Small intestine (tissue), 7 donors: ENCODE results near the gene CDC42EP3. TPM values are rescaled to one million over a fixed set of nuclear protein-coding genes. Genes with fewer than 3 reads are reported as not detected.
A peak's percentile ranks its signal among the peaks of the same experiment; 100 is the strongest.

Source experiments
- DNase-seq, 2 donors: peaks; one replicate each; pipeline versions ENCODE4 v3.0.0 to v3.0.0-alpha.2; 2013
- FAIRE-seq: peaks from 2 replicates; lab custom pipeline; 2012; peaks lifted over from hg19 to GRCh38; lab: Jason Lieb, UNC
- H3K27ac ChIP-seq, 3 donors: one replicate each; pipeline ENCODE4 v1.5.1; 2013; ENCODE audit warnings: low read length in 2 of 3, mild to moderate bottlenecking in 2 of 3, control low read depth in 1 of 3, inconsistent platforms in 1 of 3, low read depth in 1 of 3, moderate library complexity in 1 of 3
- H3K27me3 ChIP-seq, 3 donors: one replicate each; pipeline ENCODE4 v1.6.1; 2013; ENCODE audit warnings: low read length in 3 of 3, inconsistent platforms in 1 of 3; ENCODE audit not compliant: control insufficient read depth in 3 of 3, insufficient read depth in 3 of 3
- H3K36me3 ChIP-seq, 3 donors: one replicate each; pipeline ENCODE4 v1.6.1; 2013; ENCODE audit warnings: low read length in 3 of 3, inconsistent platforms in 1 of 3, low read depth in 1 of 3, mild to moderate bottlenecking in 1 of 3, moderate library complexity in 1 of 3; ENCODE audit not compliant: control insufficient read depth in 3 of 3, insufficient read depth in 2 of 3
- H3K4me1 ChIP-seq, 3 donors: one replicate each; pipeline ENCODE4 v1.6.1; 2013; ENCODE audit warnings: low read length in 2 of 3, inconsistent platforms in 1 of 3, low read depth in 1 of 3, mild to moderate bottlenecking in 1 of 3, moderate library complexity in 1 of 3; ENCODE audit not compliant: control insufficient read depth in 3 of 3, insufficient read depth in 2 of 3
- H3K4me3 ChIP-seq, 3 donors: one replicate each; pipeline ENCODE4 v1.5.1; 2013; ENCODE audit warnings: low read length in 3 of 3, control low read depth in 1 of 3, inconsistent platforms in 1 of 3, low read depth in 1 of 3, mild to moderate bottlenecking in 1 of 3, moderate library complexity in 1 of 3
- H3K9me3 ChIP-seq, 2 donors: one replicate each; pipeline ENCODE4 v1.6.1; 2013; ENCODE audit warnings: low read depth in 1 of 2, low read length in 1 of 2; ENCODE audit not compliant: control insufficient read depth in 2 of 2, insufficient read depth in 1 of 2
- WGBS, 3 donors: extraction: QIAGEN DNeasy Blood & Tissue Kit; methylation state at CpG; one replicate each; pipeline ENCODE4 v1.1.7; 2013; 5-methylcytosine and 5-hydroxymethylcytosine counted together
- polyA plus RNA-seq, 4 donors: library from polyadenylated mRNA; stranded (reverse) in 3 of 4; unstranded in 1 of 4; fragments of 200-250 nt in 3 of 4; fragments of 120-200 nt in 1 of 4; gene quantifications; one replicate each; pipeline versions ENCODE4 v1.2.1 to v1.2.3, GENCODE V29; 2013
- donor health status: healthy with polysubstance abuse.
- donor health status: control.
- donor health status: control.
- donor health status: Bipolar disorder and iron deficiency.
- donor health status: healthy.

Gene CDC42EP3
- polyA plus RNA-seq, 4 donors: 1.1 to 10.6 (median 5.2) TPM

DNA sequence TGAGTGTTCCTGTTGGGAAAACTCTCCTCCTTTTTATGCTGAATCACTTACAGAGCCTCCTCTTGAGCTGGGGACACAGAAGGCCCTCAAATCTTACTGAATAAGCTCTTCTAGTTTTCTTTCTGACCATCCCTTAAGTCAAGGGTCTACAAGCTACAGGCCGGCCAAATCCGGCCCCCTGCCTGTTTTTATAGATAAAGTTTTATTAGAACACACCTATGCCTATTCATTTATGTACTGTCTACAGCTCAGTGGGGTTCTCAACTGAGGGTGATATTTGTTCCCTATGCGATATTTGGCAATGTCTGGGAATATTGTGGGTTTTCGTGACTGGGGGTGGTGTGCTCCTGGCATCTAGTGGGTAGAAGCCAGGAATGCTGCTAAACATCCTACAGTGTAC lies 14.0 kb downstream of the CDC42EP3 start:
- no peaks in the 10 kb centered on the region for H3K9me3 ChIP-seq
- no peaks in the 10 kb centered on the region for H3K27me3 ChIP-seq
- DNase-seq (no peak), FAIRE-seq (no peak)
- 91 to 95% (median 91%) methylated on average over 4 of the region's 4 CpGs for WGBS, 3 donors
- no peak overlapping the region for H3K4me3 ChIP-seq
- H3K36me3 ChIP-seq: peaks cover 0 to 3% (median 0%) of the 10 kb centered on the region in 3 donors
- H3K27ac ChIP-seq: peak overlapping the region in 1 of 3 donors; percentile 56
- H3K4me1 ChIP-seq: no peaks in the 10 kb centered on the region

DNA sequence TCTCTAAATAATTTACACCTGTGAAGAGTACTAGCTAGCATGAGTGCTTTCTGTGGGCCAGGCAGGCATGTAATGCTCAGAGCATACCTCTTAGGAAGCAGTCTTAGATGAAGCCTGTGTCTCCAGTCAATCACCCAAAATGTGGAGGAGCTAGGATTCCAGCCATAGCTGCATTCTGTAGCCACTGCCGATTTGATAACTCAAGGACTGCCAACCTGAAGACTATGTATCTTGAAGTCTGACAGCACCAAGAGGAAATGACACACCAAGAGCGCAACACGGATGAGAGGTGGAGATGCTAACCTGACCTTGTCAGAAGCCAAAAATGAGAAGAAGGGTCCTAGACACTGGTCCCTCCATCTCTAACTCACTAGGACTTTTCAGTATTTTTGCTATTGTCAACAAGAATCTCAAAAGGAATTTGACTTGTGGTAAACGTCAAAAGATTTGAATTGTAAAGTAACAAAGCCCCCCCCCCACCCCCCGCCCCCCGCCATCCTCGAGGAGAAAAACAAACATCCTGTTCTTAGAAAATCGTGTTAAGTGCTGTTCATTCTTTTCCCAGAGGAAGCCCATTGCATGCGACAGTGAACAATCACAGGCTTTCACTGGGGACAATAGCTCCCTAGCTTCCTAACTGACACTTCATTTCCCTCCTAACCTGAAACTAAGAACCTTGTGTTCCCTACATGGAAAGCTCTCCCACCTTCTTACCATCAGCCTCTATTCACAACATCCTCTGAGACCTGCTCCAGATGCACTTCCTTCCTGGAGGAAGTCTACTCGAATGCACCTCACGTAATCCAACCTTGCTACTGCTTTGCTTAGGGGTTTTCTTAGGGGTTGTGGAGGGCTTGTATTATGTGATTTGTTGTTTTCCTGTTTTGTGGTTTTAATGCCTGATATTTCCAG lies 14.7 kb downstream of the CDC42EP3 start:
- Histone ChIP-seq H3K27ac (peak overlapping the region in 1 of 3 donors; percentile 68), H3K9me3 (no peaks in the 10 kb centered on the region), H3K36me3 (peaks cover 0 to 3% (median 0%) of the 10 kb centered on the region in 3 donors), H3K4me3 (no peak overlapping the region), H3K27me3 (no peaks in the 10 kb centered on the region), H3K4me1 (no peaks in the 10 kb centered on the region)
- no peak for DNase-seq
- FAIRE-seq: no peak
- 58 to 62% (median 61%) methylated on average over 11 of the region's 11 CpGs for WGBS, 3 donors

DNA sequence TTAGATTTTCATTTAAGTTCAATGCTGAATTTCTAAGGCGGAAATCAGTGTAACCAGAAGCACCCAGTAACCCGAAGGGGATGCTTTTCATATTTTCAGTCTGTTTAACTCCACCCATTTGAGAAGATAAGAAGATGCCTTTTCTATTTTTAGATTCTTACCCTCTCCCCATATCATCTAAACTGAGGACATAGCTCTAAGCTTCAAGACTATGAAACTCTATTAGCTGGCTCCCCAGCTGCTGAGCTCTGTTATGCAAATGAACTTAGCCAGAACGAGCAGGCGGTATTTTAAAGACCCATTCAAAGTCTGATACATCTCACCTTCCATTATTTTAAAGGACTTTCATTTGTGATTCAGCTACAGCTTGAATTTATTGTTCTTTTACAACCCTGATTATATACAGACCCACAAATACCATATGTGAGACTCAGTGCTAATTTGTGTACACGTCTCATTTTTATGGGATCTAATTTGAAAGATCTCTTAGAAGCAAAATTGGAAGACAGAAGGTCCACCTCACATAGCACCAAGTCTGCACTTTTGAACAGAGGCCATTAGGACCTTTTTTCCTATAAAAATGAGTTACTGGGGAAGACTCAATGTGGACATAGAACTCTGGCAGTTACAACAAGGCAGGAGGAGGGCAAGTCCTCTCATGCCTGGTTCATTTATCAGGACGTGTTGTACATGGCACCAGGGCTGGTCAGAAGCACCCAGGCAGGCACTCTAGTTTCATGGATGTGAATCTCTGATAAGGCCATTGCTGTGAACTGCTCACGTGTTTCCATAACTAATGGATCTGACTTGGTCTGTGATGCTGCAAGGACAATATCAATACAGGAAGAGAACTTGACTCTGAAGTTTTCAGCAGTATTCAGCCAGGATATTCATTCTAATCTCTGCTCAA lies 16.3 kb downstream of the CDC42EP3 start:
- Histone ChIP-seq H3K36me3 (peaks cover 0 to 3% (median 0%) of the 10 kb centered on the region in 3 donors), H3K27me3 (no peaks in the 10 kb centered on the region), H3K27ac (peak overlapping the region in 1 of 3 donors; percentile 68), H3K4me3 (no peak overlapping the region), H3K9me3 (no peaks in the 10 kb centered on the region), H3K4me1 (no peaks in the 10 kb centered on the region)
- 56 to 62% (median 62%) methylated on average over 7 of the region's 7 CpGs for WGBS, 3 donors
- no peak for FAIRE-seq
- DNase-seq: no peak

GRCh38 chr2:37654419-37654818 lies 17.0 kb downstream of the CDC42EP3 start:
- no peaks in the 10 kb centered on the region for H3K9me3 ChIP-seq
- H3K27ac ChIP-seq: peak overlapping the region in 1 of 3 donors; percentile 60
- H3K4me1 ChIP-seq: no peaks in the 10 kb centered on the region
- H3K36me3 ChIP-seq: peaks cover 0 to 3% (median 0%) of the 10 kb centered on the region in 3 donors
- H3K27me3 ChIP-seq: no peaks in the 10 kb centered on the region
- no peak for FAIRE-seq
- DNase-seq: no peak
- 73 to 85% (median 85%) methylated on average over 8 of the region's 8 CpGs for WGBS, 3 donors
- H3K4me3 ChIP-seq: no peak overlapping the region

GRCh38 chr2:37653805-37654378 lies 17.6 kb downstream of the CDC42EP3 start:
- FAIRE-seq: no peak
- no peaks in the 10 kb centered on the region for H3K4me1 ChIP-seq
- H3K4me3 ChIP-seq: no peak overlapping the region
- 76 to 88% (median 77%) methylated on average over 14 of the region's 14 CpGs for WGBS, 3 donors
- DNase-seq: no peak
- peaks cover 0 to 3% (median 0%) of the 10 kb centered on the region in 3 donors for H3K36me3 ChIP-seq
- H3K27ac ChIP-seq: peak overlapping the region in 1 of 3 donors; percentile 60
- H3K9me3 ChIP-seq: no peaks in the 10 kb centered on the region
- no peaks in the 10 kb centered on the region for H3K27me3 ChIP-seq

- no peaks in the 10 kb centered on the region for H3K4me1 ChIP-seq
- DNase-seq (no peak), FAIRE-seq (no peak)
- WGBS, 3 donors: 67 to 73% (median 73%) methylated on average over 6 of the region's 6 CpGs
- H3K27ac ChIP-seq: peak overlapping the region in 1 of 3 donors; percentile 74
- H3K9me3 ChIP-seq: no peaks in the 10 kb centered on the region
- no peak overlapping the region for H3K4me3 ChIP-seq
- peaks cover 0 to 5% (median 0%) of the 10 kb centered on the region in 3 donors for H3K36me3 ChIP-seq
- H3K27me3 ChIP-seq: no peaks in the 10 kb centered on the region
These were observed 18.3 kb downstream of the CDC42EP3 start for GRCh38 chr2:37653093-37653492.

DNA sequence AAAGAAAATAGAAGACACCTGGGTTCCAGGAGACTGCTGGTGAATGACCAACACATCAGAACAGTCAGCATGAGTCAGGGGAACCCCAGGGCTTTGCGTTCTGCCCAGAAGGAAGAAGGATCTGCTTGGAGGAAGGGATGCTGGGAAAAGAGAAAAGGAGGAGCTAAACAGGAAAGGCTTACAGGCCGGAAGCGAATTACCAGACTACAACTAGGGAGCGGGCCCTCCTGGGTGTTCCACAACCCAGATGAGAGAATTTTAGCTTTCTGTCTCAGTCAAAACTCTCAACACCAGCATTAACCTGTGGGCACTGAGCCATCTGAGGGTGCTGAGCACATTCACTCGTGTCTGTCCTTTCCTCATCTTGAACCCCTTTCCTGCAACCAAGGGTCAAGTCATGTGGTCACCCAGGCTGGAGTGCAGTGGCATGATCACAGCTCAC lies 19.2 kb downstream of the CDC42EP3 start:
- Histone ChIP-seq H3K36me3 (peaks cover 0 to 6% (median 0%) of the 10 kb centered on the region in 3 donors), H3K4me1 (no peaks in the 10 kb centered on the region), H3K27ac (peak overlapping the region in 1 of 3 donors; percentile 45), H3K27me3 (no peaks in the 10 kb centered on the region), H3K4me3 (no peak overlapping the region), H3K9me3 (no peaks in the 10 kb centered on the region)
- WGBS, 3 donors: 84 to 87% (median 84%) methylated on average over 5 of the region's 5 CpGs
- DNase-seq: no peak
- FAIRE-seq: no peak
